ENCODE data around the gene MOAP1.
"Not testable (repeated sequence)": the region's sequence is repeated elsewhere in the genome, so short reads cannot be mapped to it uniquely, and the experiment has no call there.

MOAP1 gene

DNA sequence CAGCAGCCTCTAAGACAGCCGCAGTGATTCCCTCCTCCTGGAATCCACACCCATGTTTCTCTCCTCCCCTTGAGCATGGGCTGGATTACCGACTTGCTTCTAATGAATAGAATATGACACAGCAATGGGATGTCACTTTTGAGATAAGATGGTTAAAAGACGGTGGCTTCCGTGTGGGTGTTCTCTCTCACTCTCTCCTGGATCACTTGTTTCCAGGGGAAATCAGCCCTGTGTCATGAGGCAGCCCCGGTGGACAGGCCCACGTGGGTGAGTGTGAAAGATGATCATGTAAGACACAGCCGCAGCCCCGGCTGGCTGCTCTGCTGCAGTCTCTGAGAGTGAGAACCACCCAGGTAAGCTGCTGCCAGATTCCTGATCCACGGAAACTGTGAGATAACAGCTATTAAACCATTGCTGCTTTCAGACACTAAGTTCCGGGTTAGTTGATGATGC, 10.7 kb downstream of the MOAP1 start:
- TF ChIP-seq MYC (IDR thresholded peaks at IDR 0.05; ENCODE audit: low read depth, low read length) (no peak), MAX (IDR thresholded peaks at IDR 0.05; ENCODE audit: low read depth, low read length) (no peak), POLR2A (IDR thresholded peaks at IDR 0.05; ENCODE audit: extremely low read depth, insufficient read length) (no peak)
- no peak for DNase-seq (ENCODE audit: low read depth)
- H3K4me3 ChIP-seq (ENCODE audit: low read depth, low read length) = no peak overlapping the region

- TF ChIP-seq MYC (IDR thresholded peaks at IDR 0.05; ENCODE audit: low read depth, low read length) (no peak), MAX (IDR thresholded peaks at IDR 0.05; ENCODE audit: low read depth, low read length) (no peak), POLR2A (IDR thresholded peaks at IDR 0.05; ENCODE audit: extremely low read depth, insufficient read length) (no peak)
- TF ChIP-seq, protein P1, sequence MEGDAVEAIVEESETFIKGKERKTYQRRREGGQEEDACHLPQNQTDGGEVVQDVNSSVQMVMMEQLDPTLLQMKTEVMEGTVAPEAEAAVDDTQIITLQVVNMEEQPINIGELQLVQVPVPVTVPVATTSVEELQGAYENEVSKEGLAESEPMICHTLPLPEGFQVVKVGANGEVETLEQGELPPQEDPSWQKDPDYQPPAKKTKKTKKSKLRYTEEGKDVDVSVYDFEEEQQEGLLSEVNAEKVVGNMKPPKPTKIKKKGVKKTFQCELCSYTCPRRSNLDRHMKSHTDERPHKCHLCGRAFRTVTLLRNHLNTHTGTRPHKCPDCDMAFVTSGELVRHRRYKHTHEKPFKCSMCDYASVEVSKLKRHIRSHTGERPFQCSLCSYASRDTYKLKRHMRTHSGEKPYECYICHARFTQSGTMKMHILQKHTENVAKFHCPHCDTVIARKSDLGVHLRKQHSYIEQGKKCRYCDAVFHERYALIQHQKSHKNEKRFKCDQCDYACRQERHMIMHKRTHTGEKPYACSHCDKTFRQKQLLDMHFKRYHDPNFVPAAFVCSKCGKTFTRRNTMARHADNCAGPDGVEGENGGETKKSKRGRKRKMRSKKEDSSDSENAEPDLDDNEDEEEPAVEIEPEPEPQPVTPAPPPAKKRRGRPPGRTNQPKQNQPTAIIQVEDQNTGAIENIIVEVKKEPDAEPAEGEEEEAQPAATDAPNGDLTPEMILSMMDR (IDR thresholded peaks at IDR 0.05; ENCODE audit: low read depth, low read length) = no peak
- DNase-seq (ENCODE audit: low read depth) = no peak
- H3K4me3 ChIP-seq (ENCODE audit: low read depth, low read length) = no peak overlapping the region
These were observed 13.3 kb downstream of the MOAP1 start for GRCh38 chr14:93171376-93171775.

DNA sequence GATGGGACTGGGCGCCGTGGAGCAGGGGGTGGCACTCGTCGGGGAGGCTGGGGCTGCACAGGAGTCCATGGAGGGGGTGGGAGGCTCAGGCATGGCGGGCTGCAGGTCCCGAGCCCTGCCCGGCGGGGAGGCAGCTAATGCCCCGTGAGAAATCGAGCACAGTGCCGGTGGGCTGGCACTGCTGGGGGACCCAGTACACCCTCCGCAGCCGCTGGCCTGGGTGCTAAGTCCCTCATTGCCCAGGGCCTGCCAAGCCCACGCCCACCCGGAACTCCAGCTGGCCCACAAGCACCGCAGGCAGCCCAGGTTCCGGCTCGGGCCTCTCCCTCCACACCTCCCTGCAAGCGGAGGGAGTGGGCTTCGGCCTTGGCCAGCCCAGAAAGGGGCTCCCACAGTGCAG, 14.6 kb downstream of the MOAP1 start:
- not testable (repeated sequence) for DNase-seq (ENCODE audit: low read depth); H3K4me3 ChIP-seq (ENCODE audit: low read depth, low read length)

DNA sequence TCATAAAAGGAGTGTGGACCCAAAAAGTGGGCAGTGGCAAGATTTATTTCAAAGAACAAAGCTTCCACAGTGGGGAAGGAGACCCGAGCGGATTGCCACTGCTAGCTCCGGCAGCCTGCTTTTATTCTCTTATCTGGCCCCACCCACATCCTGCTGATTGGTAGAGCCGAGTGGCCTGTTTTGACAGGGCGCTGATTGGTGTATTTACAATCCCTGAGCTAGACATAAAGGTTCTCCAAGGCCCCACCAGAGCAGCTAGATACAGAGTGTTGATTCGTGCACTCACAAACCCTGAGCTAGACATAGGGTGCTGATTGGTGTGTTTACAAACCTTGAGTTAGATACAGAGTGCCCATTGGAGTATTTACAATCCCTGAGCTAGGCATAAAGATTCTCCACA, 15.1 kb downstream of the MOAP1 start:
- DNase-seq (ENCODE audit: low read depth); H3K4me3 ChIP-seq (ENCODE audit: low read depth, low read length): not testable (repeated sequence)

DNA sequence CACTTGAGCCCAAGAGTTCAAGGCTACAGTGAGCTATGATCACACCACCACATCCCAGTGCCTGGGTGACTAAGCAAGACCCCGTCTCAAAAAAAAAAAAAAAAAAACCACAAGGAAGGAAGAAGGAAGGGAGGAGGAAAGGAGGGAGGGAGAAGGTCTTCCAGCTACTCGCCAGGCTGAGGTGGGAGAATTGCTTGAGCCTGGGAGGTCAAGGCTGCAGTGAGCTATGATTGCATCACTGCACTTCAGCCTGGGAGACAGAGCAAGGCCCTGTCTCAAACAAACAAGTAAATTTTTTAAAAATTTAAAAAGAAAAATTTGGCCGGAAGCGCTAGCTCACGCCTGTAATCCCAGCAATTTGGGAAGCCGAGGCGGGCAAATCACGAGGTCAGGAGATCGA, 16.1 kb downstream of the MOAP1 start:
- not testable (repeated sequence) for H3K4me3 ChIP-seq (ENCODE audit: low read depth, low read length)
- peak; percentile 73 for DNase-seq (ENCODE audit: low read depth)

- not testable (repeated sequence) for DNase-seq (ENCODE audit: low read depth); H3K4me3 ChIP-seq (ENCODE audit: low read depth, low read length)
These were observed 19.1 kb downstream of the MOAP1 start for GRCh38 chr14:93165271-93166265.

DNA sequence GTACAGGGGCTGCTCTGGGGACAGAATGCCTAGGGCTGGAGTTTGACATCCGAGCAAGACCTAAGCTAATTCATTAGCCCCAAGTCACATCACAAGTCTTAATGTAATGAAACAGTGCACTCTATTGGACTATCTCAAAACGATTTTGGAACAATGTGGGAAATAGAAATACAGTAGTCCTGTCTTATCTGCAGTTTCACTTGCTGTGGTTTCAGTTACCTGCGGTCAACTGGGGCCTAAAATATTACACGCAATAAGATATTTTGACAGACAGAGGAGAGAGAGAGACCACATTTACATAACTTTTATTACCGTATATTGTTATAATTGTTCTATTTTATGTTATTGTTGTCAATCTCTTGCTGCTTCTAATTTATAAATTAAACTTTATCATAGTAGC, 21.1 kb downstream of the MOAP1 start:
- no peak overlapping the region for H3K4me3 ChIP-seq (ENCODE audit: low read depth, low read length)
- peak; percentile 42 for DNase-seq (ENCODE audit: low read depth)
- TF ChIP-seq POLR2A (IDR thresholded peaks at IDR 0.05; ENCODE audit: extremely low read depth, insufficient read length) (no peak), MYC (IDR thresholded peaks at IDR 0.05; ENCODE audit: low read depth, low read length) (no peak), MAX (IDR thresholded peaks at IDR 0.05; ENCODE audit: low read depth, low read length) (no peak)
- TF ChIP-seq, protein P1 (IDR thresholded peaks at IDR 0.05; ENCODE audit: low read depth, low read length) = no peak

- H3K4me3 ChIP-seq (ENCODE audit: low read depth, low read length) = no peak overlapping the region
- TF ChIP-seq, protein P1 (IDR thresholded peaks at IDR 0.05; ENCODE audit: low read depth, low read length) = no peak
- TF ChIP-seq MAX (IDR thresholded peaks at IDR 0.05; ENCODE audit: low read depth, low read length) = no peak
- no peak for TF ChIP-seq MYC (IDR thresholded peaks at IDR 0.05; ENCODE audit: low read depth, low read length)
- TF ChIP-seq POLR2A (IDR thresholded peaks at IDR 0.05; ENCODE audit: extremely low read depth, insufficient read length) = no peak
- DNase-seq (ENCODE audit: low read depth) = no peak
These were observed 23.2 kb downstream of the MOAP1 start for GRCh38 chr14:93161411-93161940.

Data from NB4 (cell line).